ENCODE results near the gene SLC44A2. TPM values are rescaled to one million over a fixed set of nuclear protein-coding genes. Genes with fewer than 3 reads are reported as not detected.

The SLC44A2 gene
- total and polyA plus RNA-seq, 2 donors (not counting 1 experiment from before 2014, with no cell fraction given): 91.3 to 173 TPM

GRCh38 chr19:10582091-10582490 lies 43.3 kb upstream of the SLC44A2 start:
- Histone ChIP-seq H3K4me2 (ENCODE audit: extremely low read depth, insufficient read depth, low read length) (no peak overlapping the region), H3K9me3 (ENCODE audit: control insufficient read depth, insufficient read depth, low read depth, low read length) (no peaks in the 10 kb centered on the region), H3K36me3 (ENCODE audit: control insufficient read depth, insufficient read depth, low read length) (no peaks in the 10 kb centered on the region), H2AFZ (ENCODE audit: low read length) (no peak overlapping the region), H3K27ac (ENCODE audit: insufficient read depth, low read length) (no peak overlapping the region), H3K27me3 (ENCODE audit: control insufficient read depth, insufficient read depth, low read length) (peaks cover 8% of the 10 kb centered on the region), H3K79me2 (ENCODE audit: control insufficient read depth, insufficient read depth, low read length) (no peaks in the 10 kb centered on the region), H4K20me1 (ENCODE audit: control insufficient read depth, extremely low read depth, insufficient read depth, low read length) (no peaks in the 10 kb centered on the region), H3K4me1 (ENCODE audit: control insufficient read depth, extremely low read depth, insufficient read depth, low read length) (peaks cover 3% of the 10 kb centered on the region), H3K4me3 (replicated peaks in 1 of 4; ENCODE audit: control extremely low read depth in 1 of 4, insufficient read depth in 1 of 4, low read depth in 3 of 4, low read length in 4 of 4) (no peak overlapping the region), H3K9ac (ENCODE audit: insufficient read depth, low read length) (no peak overlapping the region)
- TF ChIP-seq EZH2 (IDR thresholded peaks at IDR 0.05; ENCODE audit: low read length, missing control alignments): no peak
- no peak for TF ChIP-seq CTCF (conservative IDR thresholded peaks at IDR 0.05 in 1 of 2, IDR thresholded peaks at IDR 0.05 in 1 of 2; ENCODE audit: low read depth in 1 of 2, low read length in 2 of 2)
- DNase-seq (ENCODE audit: low read depth in 2 of 2): no peak

GRCh38 chr19:10583036-10583776 lies 42.1 kb upstream of the SLC44A2 start:
- Histone ChIP-seq H3K79me2 (ENCODE audit: control insufficient read depth, insufficient read depth, low read length) (no peaks in the 10 kb centered on the region), H3K9me3 (ENCODE audit: control insufficient read depth, insufficient read depth, low read depth, low read length) (no peaks in the 10 kb centered on the region), H3K27me3 (ENCODE audit: control insufficient read depth, insufficient read depth, low read length) (peaks cover 15% of the 10 kb centered on the region), H4K20me1 (ENCODE audit: control insufficient read depth, extremely low read depth, insufficient read depth, low read length) (no peaks in the 10 kb centered on the region), H3K36me3 (ENCODE audit: control insufficient read depth, insufficient read depth, low read length) (no peaks in the 10 kb centered on the region), H3K27ac (ENCODE audit: insufficient read depth, low read length) (no peak overlapping the region), H3K4me2 (ENCODE audit: extremely low read depth, insufficient read depth, low read length) (no peak overlapping the region), H2AFZ (ENCODE audit: low read length) (no peak overlapping the region), H3K4me1 (ENCODE audit: control insufficient read depth, extremely low read depth, insufficient read depth, low read length) (peaks cover 3% of the 10 kb centered on the region), H3K9ac (ENCODE audit: insufficient read depth, low read length) (no peak overlapping the region), H3K4me3 (replicated peaks in 1 of 4; ENCODE audit: control extremely low read depth in 1 of 4, insufficient read depth in 1 of 4, low read depth in 3 of 4, low read length in 4 of 4) (no peak overlapping the region)
- TF ChIP-seq EZH2 (IDR thresholded peaks at IDR 0.05; ENCODE audit: low read length, missing control alignments): no peak
- no peak for TF ChIP-seq CTCF (conservative IDR thresholded peaks at IDR 0.05 in 1 of 2, IDR thresholded peaks at IDR 0.05 in 1 of 2; ENCODE audit: low read depth in 1 of 2, low read length in 2 of 2)
- DNase-seq (ENCODE audit: low read depth in 2 of 2): no peak

GRCh38 chr19:10586396-10586795 lies 39.0 kb upstream of the SLC44A2 start:
- no peak for DNase-seq (ENCODE audit: low read depth in 2 of 2)
- Histone ChIP-seq H3K4me3 (replicated peaks in 1 of 4; ENCODE audit: control extremely low read depth in 1 of 4, insufficient read depth in 1 of 4, low read depth in 3 of 4, low read length in 4 of 4) (no peak overlapping the region), H3K27me3 (ENCODE audit: control insufficient read depth, insufficient read depth, low read length) (peaks cover 15% of the 10 kb centered on the region), H3K27ac (ENCODE audit: insufficient read depth, low read length) (no peak overlapping the region), H3K9me3 (ENCODE audit: control insufficient read depth, insufficient read depth, low read depth, low read length) (no peaks in the 10 kb centered on the region), H2AFZ (ENCODE audit: low read length) (no peak overlapping the region), H3K36me3 (ENCODE audit: control insufficient read depth, insufficient read depth, low read length) (no peaks in the 10 kb centered on the region), H3K9ac (ENCODE audit: insufficient read depth, low read length) (no peak overlapping the region), H4K20me1 (ENCODE audit: control insufficient read depth, extremely low read depth, insufficient read depth, low read length) (no peaks in the 10 kb centered on the region), H3K79me2 (ENCODE audit: control insufficient read depth, insufficient read depth, low read length) (no peaks in the 10 kb centered on the region), H3K4me2 (ENCODE audit: extremely low read depth, insufficient read depth, low read length) (no peak overlapping the region), H3K4me1 (ENCODE audit: control insufficient read depth, extremely low read depth, insufficient read depth, low read length) (no peaks in the 10 kb centered on the region)
- no peak for TF ChIP-seq EZH2 (IDR thresholded peaks at IDR 0.05; ENCODE audit: low read length, missing control alignments)
- no peak for TF ChIP-seq CTCF (conservative IDR thresholded peaks at IDR 0.05 in 1 of 2, IDR thresholded peaks at IDR 0.05 in 1 of 2; ENCODE audit: low read depth in 1 of 2, low read length in 2 of 2)

Data from fibroblast of lung (primary cell).